ENCODE data around the gene OR8B12. TPM values are rescaled to one million over a fixed set of nuclear protein-coding genes. Genes with fewer than 3 reads are reported as not detected.
"Not testable (repeated sequence)": the region's sequence is repeated elsewhere in the genome, so short reads cannot be mapped to it uniquely, and the experiment has no call there.

OR8B12 gene
- total RNA-seq, 2 donors from 2014 or later, result not detected

GRCh38 chr11:124517314-124517713, 26.1 kb downstream of the OR8B12 start:
- no peak for DNase-seq
- no peak for TF ChIP-seq CTCF (IDR thresholded peaks at IDR 0.05)
- no peak overlapping the region for H3K27ac ChIP-seq
- no peaks in the 10 kb centered on the region for H3K4me1 ChIP-seq
- no peaks in the 10 kb centered on the region for H3K9me3 ChIP-seq
- intact Hi-C loops (cut with DNase I), result no loop called here
- H3K9ac ChIP-seq (ENCODE audit: low read depth in 2 of 2, low read length in 2 of 2), result no peak overlapping the region
- H3K27me3 ChIP-seq, result no peaks in the 10 kb centered on the region
- no peak overlapping the region for H3K4me3 ChIP-seq
- H3K36me3 ChIP-seq, result no peaks in the 10 kb centered on the region

GRCh38 chr11:124514675-124515074, 28.8 kb downstream of the OR8B12 start:
- DNase-seq; H3K4me3 ChIP-seq; H3K9ac ChIP-seq (ENCODE audit: low read depth in 2 of 2, low read length in 2 of 2); H3K27me3 ChIP-seq; H3K27ac ChIP-seq; H3K36me3 ChIP-seq; intact Hi-C loops (cut with DNase I); H3K4me1 ChIP-seq; H3K9me3 ChIP-seq: not testable (repeated sequence)

GRCh38 chr11:124514131-124514530, 29.3 kb downstream of the OR8B12 start:
- Histone ChIP-seq H3K9me3 (no peaks in the 10 kb centered on the region), H3K36me3 (no peaks in the 10 kb centered on the region), H3K4me3 (no peak overlapping the region), H3K4me1 (no peaks in the 10 kb centered on the region), H3K27ac (no peak overlapping the region), H3K9ac (ENCODE audit: low read depth in 2 of 2, low read length in 2 of 2) (no peak overlapping the region), H3K27me3 (no peaks in the 10 kb centered on the region)
- DNase-seq, result no peak
- TF ChIP-seq CTCF (IDR thresholded peaks at IDR 0.05), result no peak
- intact Hi-C loops (cut with DNase I), result no loop called here

GRCh38 chr11:124511745-124512144, 31.7 kb downstream of the OR8B12 start:
- intact Hi-C loops (cut with DNase I), result no loop called here
- no peak for TF ChIP-seq CTCF (IDR thresholded peaks at IDR 0.05)
- H3K9ac ChIP-seq (ENCODE audit: low read depth in 2 of 2, low read length in 2 of 2), result no peak overlapping the region

GRCh38 chr11:124510279-124510678, 33.2 kb downstream of the OR8B12 start:
- no peaks in the 10 kb centered on the region for H3K36me3 ChIP-seq
- intact Hi-C loops (cut with DNase I), result no loop called here
- no peak for TF ChIP-seq CTCF (IDR thresholded peaks at IDR 0.05)
- H3K27ac ChIP-seq, result no peak overlapping the region
- H3K4me3 ChIP-seq, result no peak overlapping the region
- no peak overlapping the region for H3K9ac ChIP-seq (ENCODE audit: low read depth in 2 of 2, low read length in 2 of 2)
- no peaks in the 10 kb centered on the region for H3K27me3 ChIP-seq
- H3K4me1 ChIP-seq, result no peaks in the 10 kb centered on the region
- no peak for DNase-seq
- H3K9me3 ChIP-seq, result no peaks in the 10 kb centered on the region

More at GRCh38 chr11:124511745-124512144, 31.7 kb downstream of the OR8B12 start:
- Histone ChIP-seq H3K27ac (no peak overlapping the region), H3K4me1 (no peaks in the 10 kb centered on the region), H3K9me3 (no peaks in the 10 kb centered on the region), H3K27me3 (no peaks in the 10 kb centered on the region), H3K36me3 (no peaks in the 10 kb centered on the region), H3K4me3 (no peak overlapping the region)
- DNase-seq, result no peak

GRCh38 chr11:124499711-124500110, 43.7 kb downstream of the OR8B12 start:
- Histone ChIP-seq H3K4me1 (no peaks in the 10 kb centered on the region), H3K27me3 (no peaks in the 10 kb centered on the region), H3K9me3 (no peaks in the 10 kb centered on the region), H3K27ac (no peak overlapping the region), H3K36me3 (no peaks in the 10 kb centered on the region), H3K4me3 (no peak overlapping the region), H3K9ac (ENCODE audit: low read depth in 2 of 2, low read length in 2 of 2) (no peak overlapping the region)
- TF ChIP-seq CTCF (IDR thresholded peaks at IDR 0.05), result no peak
- intact Hi-C loops (cut with DNase I), result no loop called here
- no peak for DNase-seq

Measured in colonic mucosa (tissue), 4 donors.